Neural progenitor cell (in vitro differentiated cells): ENCODE data around the gene PRKCB. TPM values are rescaled to one million over a fixed set of nuclear protein-coding genes. Genes with fewer than 3 reads are reported as not detected.
A peak's percentile ranks its signal among the peaks of the same experiment; 100 is the strongest.

Experiments
- DNase-seq: peaks from one replicate; pipeline ENCODE4 v3.0.0-alpha.2; 2016; ENCODE audit warnings: low spot score
- H2AFZ ChIP-seq: fragments of 200-600 bp; sonication (generic); replicated peaks from 2 replicates; pipeline ENCODE4 v1.6.1; 2016; ENCODE audit warnings: antibody characterized with exemption
- H3F3A ChIP-seq: fragments of 200-600 bp; sonication (generic); 2 replicates; pipeline ENCODE4 v1.6.1; 2016; ENCODE audit warnings: antibody characterized with exemption, low read depth
- H3K27ac ChIP-seq: fragments of 200-600 bp; sonication (generic); 2 replicates; pipeline ENCODE4 v1.5.1; 2016; ENCODE audit warnings: mild to moderate bottlenecking
- H3K27me3 ChIP-seq: fragments of 200-600 bp; sonication (generic); 2 replicates; pipeline ENCODE4 v1.6.1; 2016; ENCODE audit warnings: mild to moderate bottlenecking, moderate library complexity
- H3K36me3 ChIP-seq: fragments of 200-600 bp; sonication (generic); 2 replicates; pipeline ENCODE4 v1.5.1; 2016
- H3K4me1 ChIP-seq: fragments of 200-600 bp; sonication (generic); 2 replicates; pipeline ENCODE4 v1.6.1; 2016; ENCODE audit warnings: mixed run types
- H3K4me2 ChIP-seq: fragments of 200-600 bp; sonication (generic); 2 replicates; pipeline ENCODE4 v1.6.1; 2016
- H3K4me3 ChIP-seq: fragments of 200-600 bp; sonication (generic); 2 replicates; pipeline ENCODE4 v1.5.1; 2016
- H3K79me2 ChIP-seq: fragments of 200-600 bp; sonication (generic); 2 replicates; pipeline ENCODE4 v1.6.1; 2016; ENCODE audit warnings: low read depth
- H3K9ac ChIP-seq: fragments of 200-600 bp; sonication (generic); 2 replicates; pipeline ENCODE4 v1.6.1; 2016
- H3K9me3 ChIP-seq: fragments of 200-600 bp; sonication (generic); 2 replicates; pipeline ENCODE4 v1.5.1; 2016; ENCODE audit warnings: low read depth
- H4K20me1 ChIP-seq: fragments of 200-600 bp; sonication (generic); 2 replicates; pipeline ENCODE4 v1.6.1; 2016; ENCODE audit warnings: low read depth
- H3K27ac Mint-ChIP-seq: 3 replicates; pipeline ENCODE4 v1.8.0; 2021; ENCODE audit warnings: mixed read lengths
- H3K27me3 Mint-ChIP-seq: 2 replicates; pipeline ENCODE4 v1.8.0; 2022; ENCODE audit warnings: low read depth, mild to moderate bottlenecking, inconsistent platforms, moderate library complexity, mixed read lengths; ENCODE audit not compliant: insufficient read depth
- H3K36me3 Mint-ChIP-seq: 3 replicates; pipeline ENCODE4 v1.8.0; 2021; ENCODE audit warnings: mixed read lengths
- H3K4me1 Mint-ChIP-seq: 3 replicates; pipeline ENCODE4 v1.8.0; 2021; ENCODE audit warnings: mixed read lengths
- H3K4me3 Mint-ChIP-seq: 3 replicates; pipeline ENCODE4 v1.8.0; 2021; ENCODE audit warnings: mild to moderate bottlenecking, moderate library complexity, mixed read lengths
- H3K9me3 Mint-ChIP-seq: 3 replicates; pipeline ENCODE4 v1.8.0; 2020; ENCODE audit warnings: mixed read lengths
- EZH2 ChIP-seq: fragments of 200-600 bp; sonication (generic); IDR thresholded peaks from 2 replicates; pipeline ENCODE4 v1.6.1; 2017; ENCODE audit warnings: antibody characterized with exemption, mild to moderate bottlenecking, moderate library complexity
- EZH2phosphoT487 ChIP-seq: fragments of 200-600 bp; sonication (generic); IDR thresholded peaks from 2 replicates; pipeline ENCODE4 v1.6.1; 2017; ENCODE audit warnings: antibody characterized with exemption
- total RNA-seq: library from RNA; depleted of rRNA; stranded (reverse); fragments of >200 nt; gene quantifications from 2 replicates; pipeline ENCODE4 v1.2.3, GENCODE V29; 2015; ENCODE audit warnings: low replicate concordance
- TF ChIP-seq, protein P1 (sequence below): fragments of 200-600 bp; sonication (generic); IDR thresholded peaks from 2 replicates; pipeline ENCODE4 v1.5.1; 2017; ENCODE audit warnings: antibody characterized with exemption, mild to moderate bottlenecking

Gene PRKCB
- total RNA-seq, 1 donor from 2014 or later, result 9.5 TPM

DNA sequence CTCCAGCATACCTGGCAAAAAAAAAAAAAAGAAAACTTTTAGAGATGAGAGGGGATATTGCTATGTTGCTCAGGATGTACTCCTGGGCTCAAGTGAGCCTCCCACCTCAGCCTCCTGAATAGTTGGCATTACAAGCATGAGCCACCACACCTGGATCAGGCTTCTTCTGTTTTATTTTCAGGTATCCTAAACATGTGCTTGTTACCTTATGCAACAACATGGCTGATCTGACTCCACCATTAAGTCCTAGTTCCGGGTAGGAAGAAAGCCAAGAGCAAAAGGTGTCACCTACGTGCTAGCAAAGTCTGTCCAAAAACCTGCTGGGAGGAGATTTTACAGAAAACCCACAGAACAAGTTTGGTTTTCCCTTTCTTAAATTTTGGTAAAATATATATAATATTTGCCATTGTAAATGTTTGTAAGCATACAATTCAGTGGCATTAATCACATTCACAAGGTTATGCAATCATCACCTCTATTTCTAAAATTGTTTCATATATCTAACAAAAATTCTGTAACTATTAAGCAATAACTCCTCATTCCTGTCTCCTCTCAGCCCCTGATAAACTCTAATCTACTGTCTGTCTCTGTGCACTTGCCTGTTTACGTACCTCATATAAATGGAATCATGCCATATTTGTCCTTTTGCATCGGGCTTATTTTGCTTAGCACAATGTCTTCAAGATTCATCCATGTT lies 411.3 kb downstream of the PRKCB start:
- no peaks in the 10 kb centered on the region for H3K9me3 Mint-ChIP-seq
- Histone ChIP-seq H3F3A (no peaks in the 10 kb centered on the region), H2AFZ (no peak overlapping the region), H3K27ac (no peak overlapping the region), H3K36me3 (no peaks in the 10 kb centered on the region), H3K9ac (no peak overlapping the region), H3K4me1 (no peaks in the 10 kb centered on the region), H4K20me1 (no peaks in the 10 kb centered on the region), H3K4me2 (no peak overlapping the region), H3K79me2 (no peaks in the 10 kb centered on the region), H3K27me3 (no peaks in the 10 kb centered on the region), H3K9me3 (no peaks in the 10 kb centered on the region), H3K4me3 (no peak overlapping the region)
- peaks cover 2% of the 10 kb centered on the region for H3K27me3 Mint-ChIP-seq
- no peak overlapping the region for H3K4me3 Mint-ChIP-seq
- H3K27ac Mint-ChIP-seq, result no peak overlapping the region
- no peaks in the 10 kb centered on the region for H3K36me3 Mint-ChIP-seq
- DNase-seq, result no peak
- no peaks in the 10 kb centered on the region for H3K4me1 Mint-ChIP-seq
- TF ChIP-seq EZH2phosphoT487 (no peak), EZH2 (no peak)
- TF ChIP-seq, protein P1, sequence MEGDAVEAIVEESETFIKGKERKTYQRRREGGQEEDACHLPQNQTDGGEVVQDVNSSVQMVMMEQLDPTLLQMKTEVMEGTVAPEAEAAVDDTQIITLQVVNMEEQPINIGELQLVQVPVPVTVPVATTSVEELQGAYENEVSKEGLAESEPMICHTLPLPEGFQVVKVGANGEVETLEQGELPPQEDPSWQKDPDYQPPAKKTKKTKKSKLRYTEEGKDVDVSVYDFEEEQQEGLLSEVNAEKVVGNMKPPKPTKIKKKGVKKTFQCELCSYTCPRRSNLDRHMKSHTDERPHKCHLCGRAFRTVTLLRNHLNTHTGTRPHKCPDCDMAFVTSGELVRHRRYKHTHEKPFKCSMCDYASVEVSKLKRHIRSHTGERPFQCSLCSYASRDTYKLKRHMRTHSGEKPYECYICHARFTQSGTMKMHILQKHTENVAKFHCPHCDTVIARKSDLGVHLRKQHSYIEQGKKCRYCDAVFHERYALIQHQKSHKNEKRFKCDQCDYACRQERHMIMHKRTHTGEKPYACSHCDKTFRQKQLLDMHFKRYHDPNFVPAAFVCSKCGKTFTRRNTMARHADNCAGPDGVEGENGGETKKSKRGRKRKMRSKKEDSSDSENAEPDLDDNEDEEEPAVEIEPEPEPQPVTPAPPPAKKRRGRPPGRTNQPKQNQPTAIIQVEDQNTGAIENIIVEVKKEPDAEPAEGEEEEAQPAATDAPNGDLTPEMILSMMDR, result no peak

DNA sequence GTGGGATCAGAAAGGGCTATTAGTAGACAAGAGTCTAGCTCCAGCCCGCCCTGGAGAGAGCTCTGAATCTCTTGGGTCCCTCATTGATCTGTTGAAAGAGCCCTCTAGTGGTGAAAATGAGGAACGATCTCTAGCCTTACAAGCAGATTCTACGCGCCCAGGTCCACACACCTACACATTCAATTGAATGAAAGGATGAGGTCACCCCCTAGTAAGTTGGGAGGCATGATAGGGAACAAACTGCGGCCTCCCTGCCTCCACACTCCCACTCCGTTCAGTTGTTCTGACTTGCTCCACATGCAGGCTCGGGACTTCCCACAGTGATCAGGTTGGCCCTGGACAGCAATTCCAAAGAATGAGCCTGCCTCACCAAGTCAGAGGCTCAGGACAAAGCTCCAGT lies 417.4 kb downstream of the PRKCB start:
- Mint-ChIP-seq H3K4me1 (peaks cover 6% of the 10 kb centered on the region), H3K4me3 (no peak overlapping the region), H3K27me3 (peaks cover 39% of the 10 kb centered on the region), H3K27ac (no peak overlapping the region), H3K9me3 (no peaks in the 10 kb centered on the region), H3K36me3 (no peaks in the 10 kb centered on the region)
- no peak for TF ChIP-seq EZH2phosphoT487
- peak; percentile 33 for TF ChIP-seq EZH2
- TF ChIP-seq, protein P1, result peak; percentile 79
- no peaks in the 10 kb centered on the region for H3K36me3 ChIP-seq
- peak; percentile 83 for DNase-seq
- H3K4me2 ChIP-seq, result no peak overlapping the region
- no peaks in the 10 kb centered on the region for H3K79me2 ChIP-seq
- H3K27me3 ChIP-seq, result peaks cover 55% of the 10 kb centered on the region
- H3K9ac ChIP-seq, result no peak overlapping the region
- H3K27ac ChIP-seq, result no peak overlapping the region
- peaks cover 33% of the 10 kb centered on the region for H4K20me1 ChIP-seq
- H3K4me3 ChIP-seq, result no peak overlapping the region
- no peaks in the 10 kb centered on the region for H3K9me3 ChIP-seq
- no peak overlapping the region for H2AFZ ChIP-seq
- H3K4me1 ChIP-seq, result peaks cover 11% of the 10 kb centered on the region
- H3F3A ChIP-seq, result no peaks in the 10 kb centered on the region

DNA sequence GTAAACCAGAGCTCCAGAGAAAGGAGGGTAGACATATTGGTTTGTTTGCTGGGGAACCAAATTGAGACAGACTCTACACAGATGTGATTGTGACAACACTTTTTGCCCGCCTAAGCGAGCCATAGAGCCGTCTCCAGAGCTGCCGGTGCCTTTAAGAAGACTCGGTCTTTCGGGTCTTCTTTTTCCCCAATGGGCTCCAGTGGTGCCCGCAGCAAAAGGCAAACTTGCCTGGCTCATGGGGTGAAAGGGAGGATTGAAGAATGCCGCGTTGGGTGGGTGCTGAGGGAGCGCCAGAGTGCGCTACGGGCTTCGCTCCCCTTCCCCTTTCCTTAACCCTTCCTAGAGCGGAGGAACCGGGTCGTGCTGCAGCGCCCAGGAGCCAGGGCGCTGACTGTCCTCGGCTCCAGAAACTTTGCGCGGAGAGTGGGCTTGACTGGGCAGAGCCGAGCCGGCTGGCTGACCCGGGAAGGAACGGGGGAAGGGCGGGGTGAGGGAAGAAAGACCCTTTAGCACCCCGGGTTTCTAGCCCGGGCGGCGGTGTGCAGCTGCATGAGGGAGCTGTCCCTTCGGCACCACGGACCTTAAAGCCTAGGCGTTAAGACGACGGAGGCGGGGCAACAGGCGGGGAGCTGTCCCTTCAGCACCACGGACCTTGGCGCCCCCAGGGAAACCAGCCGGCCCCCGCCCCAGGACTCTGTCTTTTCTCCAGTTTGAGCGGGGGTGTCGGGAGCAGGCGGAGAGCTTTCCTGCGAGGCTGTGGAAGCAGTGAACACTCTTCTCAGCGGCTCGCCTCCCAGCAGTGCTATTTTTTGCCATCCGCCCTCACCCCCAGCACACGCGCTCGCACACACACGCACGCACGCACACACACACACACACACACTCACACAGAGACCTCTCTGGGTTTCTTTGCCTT lies 419.9 kb downstream of the PRKCB start, which contains the start of gene CACNG3:
TSS of gene CACNG3 (plus strand) at position 880 of the 916 bp plus-strand sequence. CDS start 420 bp downstream, outside the sequence.
- Histone ChIP-seq H3F3A (no peaks in the 10 kb centered on the region), H2AFZ (no peak within 1 kb of the TSS), H3K79me2 (no peaks in the 10 kb centered on the region), H3K36me3 (no peaks in the 10 kb centered on the region), H3K27ac (no peak within 1 kb of the TSS), H3K9ac (no peak within 1 kb of the TSS), H3K4me2 (peak within 1 kb of the TSS; percentile 76), H3K4me3 (peak within 1 kb of the TSS; percentile 47), H3K27me3 (peaks cover 74% of the 10 kb centered on the region), H3K9me3 (no peaks in the 10 kb centered on the region), H3K4me1 (peaks cover 11% of the 10 kb centered on the region), H4K20me1 (peaks cover 37% of the 10 kb centered on the region)
- H3K36me3 Mint-ChIP-seq, result no peaks in the 10 kb centered on the region
- H3K9me3 Mint-ChIP-seq, result no peaks in the 10 kb centered on the region
- no peak within 1 kb of the TSS for H3K27ac Mint-ChIP-seq
- peak within 1 kb of the TSS; percentile 74 for H3K4me3 Mint-ChIP-seq
- H3K27me3 Mint-ChIP-seq, result peaks cover 39% of the 10 kb centered on the region
- peak; percentile 99 for DNase-seq
- peaks cover 6% of the 10 kb centered on the region for H3K4me1 Mint-ChIP-seq
- TF ChIP-seq EZH2 (peak; percentile 42), EZH2phosphoT487 (peak; percentile 61)
- TF ChIP-seq, protein P1, result no peak
